ENCODE data around the gene AXL.

DNA sequence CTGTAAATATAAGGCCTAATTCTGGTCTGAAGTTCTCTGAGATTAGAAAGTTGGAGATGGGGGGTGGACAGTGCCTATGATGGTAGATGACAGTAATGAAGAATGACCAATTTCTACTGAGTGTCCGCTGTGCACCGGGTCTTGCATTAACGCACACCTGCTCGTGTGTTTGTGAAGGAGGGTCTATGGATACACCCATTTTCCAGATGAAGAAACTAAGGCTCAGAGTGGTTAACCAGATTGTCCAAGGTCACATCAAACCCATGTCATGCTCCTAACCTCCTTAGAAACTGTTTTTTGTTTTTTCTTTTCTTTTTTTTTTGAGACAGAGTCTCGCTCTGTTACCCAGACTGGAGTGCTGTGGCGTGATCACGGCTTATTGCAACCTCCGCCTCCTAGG lies 13.7 kb downstream of the AXL start:
- TF ChIP-seq, protein P1, sequence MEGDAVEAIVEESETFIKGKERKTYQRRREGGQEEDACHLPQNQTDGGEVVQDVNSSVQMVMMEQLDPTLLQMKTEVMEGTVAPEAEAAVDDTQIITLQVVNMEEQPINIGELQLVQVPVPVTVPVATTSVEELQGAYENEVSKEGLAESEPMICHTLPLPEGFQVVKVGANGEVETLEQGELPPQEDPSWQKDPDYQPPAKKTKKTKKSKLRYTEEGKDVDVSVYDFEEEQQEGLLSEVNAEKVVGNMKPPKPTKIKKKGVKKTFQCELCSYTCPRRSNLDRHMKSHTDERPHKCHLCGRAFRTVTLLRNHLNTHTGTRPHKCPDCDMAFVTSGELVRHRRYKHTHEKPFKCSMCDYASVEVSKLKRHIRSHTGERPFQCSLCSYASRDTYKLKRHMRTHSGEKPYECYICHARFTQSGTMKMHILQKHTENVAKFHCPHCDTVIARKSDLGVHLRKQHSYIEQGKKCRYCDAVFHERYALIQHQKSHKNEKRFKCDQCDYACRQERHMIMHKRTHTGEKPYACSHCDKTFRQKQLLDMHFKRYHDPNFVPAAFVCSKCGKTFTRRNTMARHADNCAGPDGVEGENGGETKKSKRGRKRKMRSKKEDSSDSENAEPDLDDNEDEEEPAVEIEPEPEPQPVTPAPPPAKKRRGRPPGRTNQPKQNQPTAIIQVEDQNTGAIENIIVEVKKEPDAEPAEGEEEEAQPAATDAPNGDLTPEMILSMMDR (IDR thresholded peaks at IDR 0.05), result no peak
- no peak for TF ChIP-seq POLR2A (IDR thresholded peaks at IDR 0.05)

Data from tibial nerve (tissue), 3 donors.